Measurements from ENCODE around the gene GLRX2.
"Not testable (repeated sequence)": the region's sequence is repeated elsewhere in the genome, so short reads cannot be mapped to it uniquely, and the experiment has no call there.

The GLRX2 gene

GRCh38 chr1:193104907-193105820, at the start of gene GLRX2:
Gene GLRX2, minus strand, starts transcription at chr1:193105414. Its CDS starts 32 bp downstream, at chr1:193105382.
- peak; percentile 59 to 94 (median 85) for DNase-seq

GRCh38 chr1:193144999-193145398, 39.8 kb upstream of the GLRX2 start:
- no peak for DNase-seq

GRCh38 chr1:193144361-193144938, 39.2 kb upstream of the GLRX2 start:
- DNase-seq, result no peak

GRCh38 chr1:193143285-193143684, 38.1 kb upstream of the GLRX2 start:
- no peak for DNase-seq

- no peak for DNase-seq
Observed at GRCh38 chr1:193142409-193142808, 37.2 kb upstream of the GLRX2 start.

GRCh38 chr1:193141804-193142203, 36.6 kb upstream of the GLRX2 start:
- DNase-seq, result no peak

- no peak for DNase-seq
Observed at GRCh38 chr1:193140254-193140653, 35.0 kb upstream of the GLRX2 start.

GRCh38 chr1:193131266-193131860, 26.1 kb upstream of the GLRX2 start:
- DNase-seq, result no peak

GRCh38 chr1:193125369-193125768, 20.2 kb upstream of the GLRX2 start:
- no peak for DNase-seq

- no peak for DNase-seq
Observed at GRCh38 chr1:193123751-193124150, 18.5 kb upstream of the GLRX2 start.

GRCh38 chr1:193121616-193122593, 16.7 kb upstream of the GLRX2 start, which contains the start of gene CDC73:
Gene CDC73, plus strand, starts transcription at chr1:193122031. Its CDS starts 170 bp downstream, at chr1:193122201.
- DNase-seq, result peak; percentile 60 to 99 (median 94)

- peak in 1 of 14 donors; percentile 5 for DNase-seq
Observed at GRCh38 chr1:193120604-193121166, 15.5 kb upstream of the GLRX2 start.

GRCh38 chr1:193118803-193119730, 13.9 kb upstream of the GLRX2 start:
- DNase-seq, result no peak

GRCh38 chr1:193118194-193118593, 13.0 kb upstream of the GLRX2 start:
- no peak for DNase-seq

GRCh38 chr1:193117167-193117566, 12.0 kb upstream of the GLRX2 start:
- not testable (repeated sequence) for DNase-seq

- DNase-seq, result no peak
Observed at GRCh38 chr1:193115629-193116227, 10.5 kb upstream of the GLRX2 start.

GRCh38 chr1:193114485-193115095, 9.4 kb upstream of the GLRX2 start:
- DNase-seq, result no peak

GRCh38 chr1:193113992-193114332, 8.7 kb upstream of the GLRX2 start:
- no peak for DNase-seq

GRCh38 chr1:193113258-193113991, 8.2 kb upstream of the GLRX2 start:
- DNase-seq, result no peak
